Activated CD8-positive, alpha-beta memory T cell treated with anti-CD3 and anti-CD28 coated beads for 4 hours (primary cell): ENCODE data around the gene APC2.
"Not testable (repeated sequence)": the region's sequence is repeated elsewhere in the genome, so short reads cannot be mapped to it uniquely, and the experiment has no call there.

ENCODE experiments used
- DNase-seq, 2 donors: peaks; one replicate each; pipeline ENCODE4 v3.0.0-alpha.2; 2020; ENCODE audit warnings: low read depth in 2 of 2

Gene APC2

GRCh38 chr19:1511318-1512317 lies 61.7 kb downstream of the APC2 start:
- DNase-seq = no peak

GRCh38 chr19:1512671-1513498 lies 63.0 kb downstream of the APC2 start, which contains the start of gene ADAMTSL5:
TSS of gene ADAMTSL5 (minus strand) at chr19:1513019. CDS start at chr19:1510943, 2,076 bp downstream.
- DNase-seq = peak in 1 of 2 donors; percentile 18

GRCh38 chr19:1513499-1514294 lies 63.8 kb downstream of the APC2 start:
- peak; percentile 42 to 43 for DNase-seq

- no peak for DNase-seq
Measured at GRCh38 chr19:1514295-1514661, 64.4 kb downstream of the APC2 start.

- no peak for DNase-seq
Measured at GRCh38 chr19:1514986-1515721, 65.2 kb downstream of the APC2 start.

- DNase-seq = no peak
Measured at GRCh38 chr19:1516395-1516753, 66.5 kb downstream of the APC2 start.

GRCh38 chr19:1518471-1518870 lies 68.5 kb downstream of the APC2 start:
- DNase-seq = no peak

- DNase-seq = not testable (repeated sequence)
Measured at GRCh38 chr19:1519802-1520201, 69.9 kb downstream of the APC2 start.

- no peak for DNase-seq
Measured at GRCh38 chr19:1520203-1520780, 70.4 kb downstream of the APC2 start.

- no peak for DNase-seq
Measured at GRCh38 chr19:1521636-1522035, 71.7 kb downstream of the APC2 start.

- no peak for DNase-seq
Measured at GRCh38 chr19:1522061-1522460, 72.1 kb downstream of the APC2 start.

GRCh38 chr19:1522838-1523237 lies 72.9 kb downstream of the APC2 start:
- DNase-seq = no peak
